ENCODE results near the gene PRUNE2.

PRUNE2 gene

DNA sequence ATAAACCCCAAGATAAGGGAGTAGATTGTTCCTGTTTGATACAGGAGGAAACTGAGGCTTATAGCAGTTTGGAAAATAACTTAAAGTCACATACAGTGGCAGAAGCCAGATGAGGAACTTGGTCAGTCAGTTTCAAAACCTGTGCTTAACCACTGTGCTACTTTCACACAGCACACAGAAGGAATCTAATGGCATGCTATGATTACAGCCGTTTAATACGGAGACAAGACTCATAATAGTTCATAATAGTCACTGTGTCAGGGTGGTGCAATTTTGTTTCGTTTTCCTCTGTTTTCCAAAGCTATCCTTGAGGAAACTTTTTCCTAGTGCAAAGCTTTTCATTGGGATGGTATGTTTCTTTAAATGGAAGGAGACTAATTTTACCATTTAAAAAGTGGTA, 334.6 kb downstream of the PRUNE2 start:
- WGBS: 89% methylated on average over 3 of the region's 3 CpGs
- no peak overlapping the region for H4K8ac ChIP-seq (ENCODE audit: low read length)
- H2BK12ac ChIP-seq (ENCODE audit: low read length in 2 of 2): no peak overlapping the region

DNA sequence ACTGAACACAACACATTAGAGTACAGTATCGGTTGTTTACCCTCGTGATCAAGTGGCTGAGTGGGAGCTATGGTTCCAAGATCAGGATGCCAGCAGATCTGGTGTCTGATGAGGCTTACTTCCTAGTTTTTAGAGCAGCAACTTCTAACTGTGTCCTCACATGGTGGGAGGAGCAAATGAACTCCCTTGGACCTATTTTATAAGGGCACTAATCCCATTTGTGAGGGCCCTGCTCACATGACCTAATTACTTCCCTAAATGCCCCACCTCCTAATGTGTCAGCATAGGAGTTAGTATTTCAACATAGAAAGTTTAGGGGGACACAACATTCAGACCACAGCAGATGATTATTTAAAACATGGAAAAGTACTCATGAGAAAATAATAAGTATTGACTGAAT, 335.1 kb downstream of the PRUNE2 start:
- H3K4me3 ChIP-seq (ENCODE audit: insufficient read depth in 1 of 2, low read depth in 1 of 2, low read length in 2 of 2): peak overlapping the region in 1 of 2 experiments; percentile 70
- H3K9ac ChIP-seq (ENCODE audit: low read length): peak overlapping the region; percentile 77
- no peak overlapping the region for H4K91ac ChIP-seq (ENCODE audit: low read length)
- no peak overlapping the region for H3K23ac ChIP-seq (ENCODE audit: low read length in 2 of 2)
- H3K27ac ChIP-seq (ENCODE audit: low read length, poor library complexity, severe bottlenecking): no peak overlapping the region
- H4K8ac ChIP-seq (ENCODE audit: low read length): no peak overlapping the region
- 94% methylated on average over 2 of the region's 2 CpGs for WGBS
- H3K14ac ChIP-seq (ENCODE audit: low read length in 2 of 2): no peak overlapping the region
- H3K9me3 ChIP-seq (ENCODE audit: control insufficient read depth, low read length): peaks cover 7% of the 10 kb centered on the region
- H2BK5ac ChIP-seq (ENCODE audit: low read depth, low read length, poor library complexity, severe bottlenecking): no peak overlapping the region
- no peak overlapping the region for H2AFZ ChIP-seq (ENCODE audit: low read depth, low read length)
- no peaks in the 10 kb centered on the region for H3K4me1 ChIP-seq (ENCODE audit: control insufficient read depth, insufficient read depth, low read depth, low read length)
- DNase-seq: no peak
- H3K4ac ChIP-seq (ENCODE audit: low read depth in 1 of 2, low read length in 2 of 2): no peak overlapping the region
- no peak overlapping the region for H2BK15ac ChIP-seq (ENCODE audit: low read depth, poor library complexity, severe bottlenecking)
- H2AK5ac ChIP-seq (ENCODE audit: low read length, severe bottlenecking): no peak overlapping the region
- no peak overlapping the region for H2BK12ac ChIP-seq (ENCODE audit: low read length in 2 of 2)
- no peaks in the 10 kb centered on the region for H3K27me3 ChIP-seq (ENCODE audit: control insufficient read depth in 1 of 2, insufficient read depth in 1 of 2, low read length in 2 of 2)
- H2BK120ac ChIP-seq (ENCODE audit: low read depth, low read length): no peak overlapping the region
- H3K79me1 ChIP-seq (replicated peaks; ENCODE audit: low read length, poor library complexity, severe bottlenecking): no peaks in the 10 kb centered on the region
- no peak overlapping the region for H3K4me2 ChIP-seq (ENCODE audit: low read length, poor library complexity, severe bottlenecking)
- H3K18ac ChIP-seq (ENCODE audit: low read depth in 1 of 2, low read length in 2 of 2): no peak overlapping the region
- no peaks in the 10 kb centered on the region for H3K36me3 ChIP-seq (ENCODE audit: control insufficient read depth in 1 of 2, insufficient read depth in 2 of 2, low read depth in 1 of 2, low read length in 2 of 2)

More for the DNA sequence above, 334.6 kb downstream of the PRUNE2 start:
- H3K27ac ChIP-seq (ENCODE audit: low read length, poor library complexity, severe bottlenecking): no peak overlapping the region
- H3K36me3 ChIP-seq (ENCODE audit: control insufficient read depth in 1 of 2, insufficient read depth in 2 of 2, low read depth in 1 of 2, low read length in 2 of 2): no peaks in the 10 kb centered on the region
- no peak overlapping the region for H2BK5ac ChIP-seq (ENCODE audit: low read depth, low read length, poor library complexity, severe bottlenecking)
- H3K9me3 ChIP-seq (ENCODE audit: control insufficient read depth, low read length): peaks cover 7% of the 10 kb centered on the region
- no peak overlapping the region for H2BK15ac ChIP-seq (ENCODE audit: low read depth, poor library complexity, severe bottlenecking)
- no peak overlapping the region for H3K4ac ChIP-seq (ENCODE audit: low read depth in 1 of 2, low read length in 2 of 2)
- no peak overlapping the region for H3K18ac ChIP-seq (ENCODE audit: low read depth in 1 of 2, low read length in 2 of 2)
- peak overlapping the region; percentile 77 for H3K9ac ChIP-seq (ENCODE audit: low read length)
- H3K27me3 ChIP-seq (ENCODE audit: control insufficient read depth in 1 of 2, insufficient read depth in 1 of 2, low read length in 2 of 2): no peaks in the 10 kb centered on the region
- no peak overlapping the region for H2AK5ac ChIP-seq (ENCODE audit: low read length, severe bottlenecking)
- no peak overlapping the region for H3K14ac ChIP-seq (ENCODE audit: low read length in 2 of 2)
- no peak overlapping the region for H3K23ac ChIP-seq (ENCODE audit: low read length in 2 of 2)
- DNase-seq: no peak
- H4K91ac ChIP-seq (ENCODE audit: low read length): no peak overlapping the region
- H3K4me1 ChIP-seq (ENCODE audit: control insufficient read depth, insufficient read depth, low read depth, low read length): no peaks in the 10 kb centered on the region
- no peak overlapping the region for H2BK120ac ChIP-seq (ENCODE audit: low read depth, low read length)
- peak overlapping the region in 1 of 2 experiments; percentile 70 for H3K4me3 ChIP-seq (ENCODE audit: insufficient read depth in 1 of 2, low read depth in 1 of 2, low read length in 2 of 2)
- H3K4me2 ChIP-seq (ENCODE audit: low read length, poor library complexity, severe bottlenecking): no peak overlapping the region
- H3K79me1 ChIP-seq (replicated peaks; ENCODE audit: low read length, poor library complexity, severe bottlenecking): no peaks in the 10 kb centered on the region
- no peak overlapping the region for H2AFZ ChIP-seq (ENCODE audit: low read depth, low read length)

DNA sequence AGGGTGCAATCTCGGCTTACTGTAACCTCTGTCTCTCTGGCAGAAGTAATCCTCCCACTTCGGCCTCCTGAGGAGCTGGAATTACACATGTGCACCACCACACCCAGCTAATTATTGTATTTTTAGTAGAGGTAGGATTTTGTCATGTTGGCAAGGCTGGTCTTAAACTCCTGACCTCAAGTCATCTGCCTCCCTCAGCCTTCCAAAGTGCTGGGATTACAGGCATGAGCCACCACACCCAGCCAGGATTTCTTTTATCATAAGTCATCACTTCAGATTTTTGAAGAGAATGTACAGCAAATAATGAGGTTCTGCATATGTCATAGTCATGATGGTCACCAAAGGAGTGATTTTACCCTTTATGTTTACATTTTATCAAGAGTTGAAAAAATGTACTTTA, 338.8 kb downstream of the PRUNE2 start:
- Histone ChIP-seq H2AK5ac (ENCODE audit: low read length, severe bottlenecking) (no peak overlapping the region), H4K91ac (ENCODE audit: low read length) (no peak overlapping the region), H3K4me1 (ENCODE audit: control insufficient read depth, insufficient read depth, low read depth, low read length) (no peaks in the 10 kb centered on the region), H2BK120ac (ENCODE audit: low read depth, low read length) (no peak overlapping the region), H3K79me1 (replicated peaks; ENCODE audit: low read length, poor library complexity, severe bottlenecking) (no peaks in the 10 kb centered on the region), H3K4ac (ENCODE audit: low read depth in 1 of 2, low read length in 2 of 2) (no peak overlapping the region), H3K14ac (ENCODE audit: low read length in 2 of 2) (no peak overlapping the region), H2BK15ac (ENCODE audit: low read depth, poor library complexity, severe bottlenecking) (no peak overlapping the region), H3K9ac (ENCODE audit: low read length) (no peak overlapping the region), H3K27me3 (ENCODE audit: control insufficient read depth in 1 of 2, insufficient read depth in 1 of 2, low read length in 2 of 2) (no peaks in the 10 kb centered on the region), H2BK12ac (ENCODE audit: low read length in 2 of 2) (no peak overlapping the region), H3K9me3 (ENCODE audit: control insufficient read depth, low read length) (peaks cover 7% of the 10 kb centered on the region), H2BK5ac (ENCODE audit: low read depth, low read length, poor library complexity, severe bottlenecking) (no peak overlapping the region), H3K4me3 (ENCODE audit: insufficient read depth in 1 of 2, low read depth in 1 of 2, low read length in 2 of 2) (no peak overlapping the region), H3K23ac (ENCODE audit: low read length in 2 of 2) (no peak overlapping the region), H2AFZ (ENCODE audit: low read depth, low read length) (no peak overlapping the region), H3K36me3 (ENCODE audit: control insufficient read depth in 1 of 2, insufficient read depth in 2 of 2, low read depth in 1 of 2, low read length in 2 of 2) (no peaks in the 10 kb centered on the region), H3K4me2 (ENCODE audit: low read length, poor library complexity, severe bottlenecking) (no peak overlapping the region), H3K27ac (ENCODE audit: low read length, poor library complexity, severe bottlenecking) (no peak overlapping the region), H3K18ac (ENCODE audit: low read depth in 1 of 2, low read length in 2 of 2) (no peak overlapping the region), H4K8ac (ENCODE audit: low read length) (no peak overlapping the region)
- no CpG with 5 or more reads among the region's 2 CpGs for WGBS
- DNase-seq: no peak

DNA sequence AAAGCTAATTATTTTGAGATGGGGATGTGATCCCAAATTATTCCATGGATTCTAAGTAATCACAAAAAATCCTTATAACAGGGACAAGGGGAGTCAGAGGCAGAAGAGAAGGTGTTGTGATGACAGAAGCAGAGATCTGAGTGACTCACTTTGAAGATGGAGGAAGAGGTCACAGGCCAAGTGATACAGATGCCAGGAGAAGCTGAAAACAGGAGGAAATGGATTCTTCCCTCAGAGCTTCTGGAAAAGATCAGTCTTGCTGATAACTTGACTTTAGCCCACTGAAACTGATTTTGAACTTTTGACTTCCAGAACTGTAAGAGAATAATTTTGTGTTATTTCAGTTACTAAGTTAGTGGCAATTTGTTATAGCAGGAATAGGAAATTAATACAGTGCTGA, 341.6 kb downstream of the PRUNE2 start:
- Histone ChIP-seq H3K4me1 (ENCODE audit: control insufficient read depth, insufficient read depth, low read depth, low read length) (peaks cover 3% of the 10 kb centered on the region), H3K23ac (ENCODE audit: low read length in 2 of 2) (no peak overlapping the region), H2BK15ac (ENCODE audit: low read depth, poor library complexity, severe bottlenecking) (no peak overlapping the region), H3K4me2 (ENCODE audit: low read length, poor library complexity, severe bottlenecking) (no peak overlapping the region), H3K14ac (ENCODE audit: low read length in 2 of 2) (no peak overlapping the region), H3K27ac (ENCODE audit: low read length, poor library complexity, severe bottlenecking) (no peak overlapping the region), H3K27me3 (ENCODE audit: control insufficient read depth in 1 of 2, insufficient read depth in 1 of 2, low read length in 2 of 2) (no peaks in the 10 kb centered on the region), H3K9me3 (ENCODE audit: control insufficient read depth, low read length) (no peaks in the 10 kb centered on the region), H3K79me1 (replicated peaks; ENCODE audit: low read length, poor library complexity, severe bottlenecking) (no peaks in the 10 kb centered on the region), H2BK12ac (ENCODE audit: low read length in 2 of 2) (no peak overlapping the region), H4K91ac (ENCODE audit: low read length) (no peak overlapping the region), H3K4ac (ENCODE audit: low read depth in 1 of 2, low read length in 2 of 2) (no peak overlapping the region), H2BK120ac (ENCODE audit: low read depth, low read length) (no peak overlapping the region), H2AK5ac (ENCODE audit: low read length, severe bottlenecking) (no peak overlapping the region), H2AFZ (ENCODE audit: low read depth, low read length) (no peak overlapping the region), H3K18ac (ENCODE audit: low read depth in 1 of 2, low read length in 2 of 2) (no peak overlapping the region), H2BK5ac (ENCODE audit: low read depth, low read length, poor library complexity, severe bottlenecking) (no peak overlapping the region), H4K8ac (ENCODE audit: low read length) (no peak overlapping the region), H3K36me3 (ENCODE audit: control insufficient read depth in 1 of 2, insufficient read depth in 2 of 2, low read depth in 1 of 2, low read length in 2 of 2) (no peaks in the 10 kb centered on the region), H3K9ac (ENCODE audit: low read length) (no peak overlapping the region), H3K4me3 (ENCODE audit: insufficient read depth in 1 of 2, low read depth in 1 of 2, low read length in 2 of 2) (no peak overlapping the region)
- DNase-seq: no peak
